Right lung (tissue), 5 donors: ENCODE measurements around the gene CIB2. TPM values are rescaled to one million over a fixed set of nuclear protein-coding genes. Genes with fewer than 3 reads are reported as not detected.
A peak's percentile ranks its signal among the peaks of the same experiment; 100 is the strongest.

Experiments used
- DNase-seq, 2 donors: peaks; one replicate each; pipeline ENCODE4 v3.0.0-alpha.2; 2013
- polyA plus RNA-seq, 5 donors: library from polyadenylated mRNA; unstranded; fragments of 120-200 nt; gene quantifications; one replicate each; pipeline versions ENCODE4 v1.2.1 to v1.2.3, GENCODE V29; 2013; ENCODE audit warnings: inconsistent platforms in 1 of 5, low replicate concordance in 1 of 5; ENCODE audit not compliant: insufficient read length in 5 of 5, insufficient read depth in 1 of 5

Gene CIB2
- polyA plus RNA-seq, 5 donors: 21.3 to 32.5 (median 29.1) TPM

DNA sequence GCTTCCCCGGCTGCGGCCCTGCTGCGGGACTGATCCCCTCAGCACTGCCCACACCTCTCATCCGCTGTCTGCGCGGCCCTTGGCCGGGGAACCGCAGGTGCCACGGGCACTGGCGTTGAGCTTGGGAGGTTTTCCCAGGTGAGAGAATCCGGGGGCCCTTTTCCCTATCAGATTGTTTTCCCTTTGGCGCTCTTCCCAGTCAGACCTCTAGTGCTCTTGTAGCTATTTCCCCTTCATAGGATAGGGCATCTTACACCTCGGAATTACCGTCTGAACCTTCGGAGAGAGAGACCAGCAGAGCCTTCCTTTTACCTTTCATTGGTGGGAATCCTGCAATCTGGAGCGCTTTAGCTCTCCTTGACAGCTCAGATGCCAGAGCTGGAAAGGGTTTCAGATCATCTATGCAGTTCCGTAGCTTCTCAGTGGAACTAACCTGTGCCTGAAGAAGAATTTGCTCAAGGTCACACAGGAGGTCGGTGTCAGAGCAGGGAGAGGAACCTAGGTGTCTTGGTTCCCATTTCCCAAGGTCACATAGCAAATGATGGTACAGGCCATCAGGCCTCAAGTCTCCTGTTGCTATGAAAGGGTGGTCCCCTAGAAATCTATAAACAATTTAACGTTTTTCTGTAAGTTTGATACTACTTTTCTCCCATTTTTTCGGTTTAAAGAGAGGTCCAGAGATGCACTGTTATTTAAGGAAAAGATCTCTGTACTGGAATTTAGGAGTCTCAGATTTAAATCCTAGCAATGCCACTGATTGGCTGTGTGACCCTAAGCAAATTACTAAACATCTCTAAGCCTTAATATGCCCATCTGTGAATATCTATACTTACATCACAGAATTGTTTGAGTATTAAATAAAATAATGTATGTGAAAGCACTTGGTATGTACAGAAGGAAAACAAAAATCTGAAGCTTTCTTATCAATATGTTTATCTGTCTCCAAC, 18.8 kb upstream of the CIB2 start:
- DNase-seq: peak; percentile 48 to 51

DNA sequence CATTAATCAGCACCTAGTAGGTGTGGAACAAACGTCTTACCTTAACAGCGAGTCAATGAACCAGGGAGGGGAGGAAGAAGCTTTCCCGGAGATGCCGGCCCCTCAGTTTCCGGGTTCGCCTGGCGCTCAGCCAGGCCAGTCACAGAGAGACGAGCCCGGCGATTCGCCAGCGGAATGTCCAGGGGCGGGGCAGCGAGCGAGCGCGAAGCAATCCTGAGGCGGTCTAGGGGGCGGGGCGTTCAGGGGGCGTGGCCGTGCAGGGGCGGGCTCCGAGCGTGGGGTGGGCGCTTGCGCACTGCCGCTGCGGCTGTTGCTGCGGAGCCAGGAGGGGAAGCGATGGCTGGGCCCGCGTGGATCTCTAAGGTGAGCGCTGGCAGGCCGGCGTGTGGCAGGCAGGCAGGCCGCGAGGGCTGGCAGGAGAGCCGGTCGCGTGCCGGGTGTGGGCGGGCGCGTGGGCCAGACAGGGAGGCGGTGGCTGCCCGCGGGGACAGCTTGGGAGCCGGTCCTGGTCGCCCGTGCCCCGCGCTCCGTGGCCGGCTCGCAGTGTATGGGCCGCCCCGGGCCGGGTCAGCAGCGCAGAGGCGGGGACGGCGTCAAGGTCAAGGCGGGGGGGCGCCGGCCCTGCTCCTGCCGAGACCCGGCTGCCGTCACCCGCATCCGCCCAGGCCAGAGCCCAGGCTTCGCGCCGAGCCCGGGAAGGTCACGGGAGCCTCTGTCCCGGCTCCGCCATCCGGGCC, 18.0 kb upstream of the CIB2 start, which contains the start of gene IDH3A:
Gene IDH3A, plus strand, starts transcription at position 295 of the 737 bp plus-strand sequence. Its CDS starts 42 bp downstream, at position 337.
- DNase-seq: peak; percentile 98 to 99

- DNase-seq: no peak
These were observed 17.3 kb upstream of the CIB2 start for GRCh38 chr15:78148392-78149067.

- no peak for DNase-seq
These were observed 16.3 kb upstream of the CIB2 start for GRCh38 chr15:78147566-78147965.

DNA sequence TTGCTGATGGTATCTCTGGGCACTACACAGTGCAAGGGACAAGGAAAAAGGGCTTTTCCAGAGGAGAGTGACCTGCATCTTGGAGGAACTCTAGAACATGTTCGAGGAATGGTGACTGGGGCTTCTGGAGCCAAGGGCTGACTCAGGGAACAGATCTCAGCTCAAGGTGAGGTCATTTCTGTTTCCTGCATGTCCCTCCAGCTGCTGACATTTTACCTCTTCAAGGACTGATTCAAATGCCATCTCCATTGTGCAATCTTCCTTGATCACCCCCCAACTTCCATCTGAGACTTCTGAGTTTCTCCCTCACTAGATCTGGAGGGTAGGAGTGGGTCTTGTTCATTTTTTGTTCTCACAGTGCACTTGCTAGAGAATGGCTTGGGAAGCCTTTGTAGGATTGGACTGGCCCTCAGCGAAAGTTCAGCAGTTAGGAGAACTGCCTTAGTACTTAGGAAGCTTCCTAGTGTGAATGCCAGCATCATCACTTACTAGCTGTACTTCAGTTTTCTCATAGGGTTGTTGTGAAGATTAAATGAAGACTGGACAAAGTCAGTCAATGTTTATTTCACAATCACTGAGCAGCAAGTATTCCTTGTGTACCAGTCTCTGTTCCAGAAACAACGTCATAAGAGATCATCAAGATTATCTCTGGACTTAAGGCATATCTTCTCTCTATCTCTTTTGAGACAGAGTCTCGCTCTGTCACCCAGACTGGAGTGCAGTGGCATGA, 15.3 kb upstream of the CIB2 start:
- no peak for DNase-seq

- DNase-seq: no peak
These were observed 11.1 kb upstream of the CIB2 start for GRCh38 chr15:78142332-78142731.

GRCh38 chr15:78140292-78140691, 9.0 kb upstream of the CIB2 start:
- DNase-seq: no peak

DNA sequence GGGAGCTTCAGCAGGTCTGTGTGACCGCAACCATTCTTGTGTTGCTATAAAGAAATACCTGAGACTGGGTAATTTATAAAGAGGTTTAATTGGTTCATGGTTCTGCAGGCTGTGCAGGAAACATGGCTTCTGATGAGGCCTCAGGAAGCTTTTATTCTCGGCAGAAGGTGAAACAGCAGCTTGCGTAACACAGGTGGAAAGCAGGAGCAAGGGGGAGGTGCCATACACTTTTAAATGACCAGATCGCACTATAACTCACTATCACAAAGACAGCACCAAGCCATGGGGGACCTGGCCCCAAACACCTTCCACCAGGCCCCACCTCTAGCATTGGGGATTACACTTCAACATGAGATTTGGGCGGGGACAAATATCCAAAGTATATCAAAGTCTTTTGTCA, 8.3 kb upstream of the CIB2 start:
- no peak for DNase-seq

- no peak for DNase-seq
These were observed 2.6 kb upstream of the CIB2 start for GRCh38 chr15:78133801-78134200.

DNA sequence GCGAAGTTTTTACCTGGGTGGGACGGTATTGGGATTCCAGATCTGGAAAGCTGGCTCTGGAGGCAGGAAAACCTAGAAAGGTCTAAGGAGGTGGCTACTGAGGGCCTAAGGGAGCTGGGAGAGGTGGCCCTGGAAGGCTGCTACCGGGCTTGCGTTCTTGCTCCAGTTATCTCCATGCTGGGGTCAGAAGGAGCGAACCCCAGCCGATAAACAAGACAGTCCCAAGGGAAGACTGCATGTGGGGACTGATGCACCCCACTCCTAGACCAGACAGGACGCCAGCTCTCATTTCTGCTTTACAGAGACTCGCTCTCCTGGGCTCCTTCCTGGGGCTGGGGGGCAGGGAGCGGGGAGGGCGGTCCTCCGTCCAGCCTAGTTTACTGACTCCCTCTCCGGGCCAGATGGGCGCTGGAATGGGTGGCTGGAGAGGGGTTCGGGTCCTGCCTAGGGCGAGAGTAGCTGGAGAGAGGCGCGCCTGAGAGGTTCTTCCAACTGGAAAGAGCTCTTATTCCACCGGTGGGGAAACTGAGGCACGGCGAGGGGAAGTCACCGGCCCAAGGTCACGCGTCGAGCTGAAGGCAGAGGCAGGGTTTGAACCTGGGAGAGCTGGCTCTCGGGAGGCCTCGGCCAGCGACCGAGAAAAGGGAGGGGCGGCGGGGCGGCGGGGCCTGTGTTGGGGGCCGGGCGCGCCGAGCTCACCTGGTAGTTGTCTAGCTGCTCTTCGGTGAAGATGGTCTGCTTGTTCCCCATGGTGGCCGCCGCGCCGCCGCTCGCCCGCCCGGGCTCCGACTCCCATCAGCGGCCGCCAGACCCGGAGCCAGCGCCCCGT, 565 bp downstream of the CIB2 start:
- no peak for DNase-seq

DNA sequence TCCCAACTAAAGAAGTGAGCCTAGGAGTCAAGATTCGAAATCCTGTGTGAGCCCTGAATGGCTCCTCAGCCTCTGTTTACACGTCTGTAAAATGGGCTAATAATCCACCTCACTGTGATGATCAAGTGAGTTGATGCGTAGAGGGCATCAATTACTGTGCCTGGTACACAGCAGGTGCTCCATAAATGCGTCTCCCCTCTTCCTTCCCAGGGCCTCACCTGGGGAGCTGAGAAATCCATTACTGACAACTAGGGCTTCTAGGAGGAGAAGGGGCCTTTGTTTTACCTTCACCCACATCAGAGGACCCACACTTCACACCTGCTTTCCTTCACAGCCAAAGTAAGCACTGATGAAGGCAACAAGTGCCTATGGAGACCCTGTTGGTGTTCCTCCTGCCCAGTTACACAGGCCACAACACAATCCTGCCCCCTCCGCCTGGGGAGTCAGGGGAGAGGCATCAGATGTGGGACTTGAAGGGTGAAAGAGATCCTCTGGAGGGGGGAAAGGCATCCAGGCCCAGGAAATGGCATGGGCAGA, 1.4 kb downstream of the CIB2 start:
- DNase-seq: no peak

- no peak for DNase-seq
These were observed 2.0 kb downstream of the CIB2 start for GRCh38 chr15:78129077-78129750.

- DNase-seq: no peak
These were observed 3.4 kb downstream of the CIB2 start for GRCh38 chr15:78127882-78128281.

DNA sequence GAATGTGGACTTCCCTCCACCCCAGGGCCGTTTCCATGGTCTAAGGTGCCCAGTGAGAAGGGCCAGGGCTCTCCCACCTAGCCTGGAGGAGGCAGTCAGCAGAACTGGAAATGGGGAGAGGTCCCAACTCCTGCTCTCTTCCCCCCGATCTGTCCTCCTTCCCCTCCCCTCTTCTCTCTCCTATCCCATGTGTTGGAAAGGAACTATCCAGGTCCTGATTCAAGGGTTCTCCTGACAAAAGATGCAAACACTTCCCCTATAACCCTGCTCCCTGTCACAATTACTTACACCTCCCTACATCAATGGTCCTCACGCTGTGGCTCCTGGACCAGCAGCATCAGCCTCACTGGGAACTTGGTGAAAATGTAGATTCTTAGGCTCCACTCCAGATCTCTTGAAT, 6.0 kb downstream of the CIB2 start:
- DNase-seq: no peak

DNA sequence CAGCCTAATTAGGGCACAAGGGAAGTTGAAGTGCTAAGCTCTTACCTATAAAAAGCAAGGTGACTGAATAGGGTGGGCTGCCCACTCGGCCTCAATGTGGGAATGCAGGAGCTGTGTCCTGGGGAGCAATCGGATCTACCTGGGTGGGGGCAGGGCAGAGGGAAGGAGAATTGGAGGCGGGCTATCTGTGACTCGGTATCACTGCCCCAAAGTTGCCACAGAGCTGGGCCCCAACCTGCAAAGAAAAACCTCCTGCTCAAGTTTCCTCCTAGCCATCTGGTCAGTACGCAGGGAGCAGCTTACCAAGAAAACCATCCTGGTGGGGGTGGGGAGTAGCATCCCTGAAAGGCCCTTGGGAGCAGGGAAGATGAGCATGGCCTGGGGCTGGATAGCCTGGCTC, 10.7 kb downstream of the CIB2 start:
- no peak for DNase-seq

DNA sequence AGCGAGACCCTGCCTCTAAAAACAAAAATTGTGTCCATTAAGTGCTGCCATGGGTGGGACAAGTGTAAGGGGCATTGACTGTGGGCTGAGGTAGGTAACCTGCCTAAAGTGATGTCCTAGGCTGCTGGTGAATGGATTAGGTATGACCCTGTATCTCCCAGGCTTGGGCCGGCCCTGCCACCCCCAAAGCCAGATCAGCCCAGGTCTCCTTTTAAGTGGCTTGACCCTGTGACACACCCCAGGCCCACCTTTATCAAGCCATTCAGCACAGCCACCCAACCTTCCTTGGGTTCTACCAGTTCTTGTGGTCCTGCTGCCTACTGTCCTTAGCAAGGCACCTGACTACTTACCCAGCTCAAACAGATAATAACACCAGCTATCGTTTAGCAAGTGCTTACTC, 18.7 kb downstream of the CIB2 start:
- no peak for DNase-seq

DNA sequence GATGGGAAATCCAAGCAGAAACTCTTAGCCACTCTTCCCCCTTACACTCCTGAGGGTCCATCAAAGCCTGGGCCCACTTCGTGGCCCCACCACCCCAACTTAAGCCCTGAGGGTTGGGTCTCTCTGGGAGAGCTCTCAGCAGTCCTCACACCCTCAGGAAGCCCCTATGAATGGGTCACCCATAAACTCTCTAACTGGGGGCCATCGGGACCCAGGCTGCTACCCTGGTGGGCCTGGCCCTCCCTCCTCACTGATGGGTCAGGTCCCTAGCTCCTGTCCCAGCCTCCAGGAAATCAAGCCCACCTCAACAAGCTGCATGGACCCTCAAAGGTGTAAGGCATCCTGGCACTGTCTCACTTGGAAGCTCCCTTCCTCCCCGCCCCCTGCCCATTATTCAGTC, 19.5 kb downstream of the CIB2 start:
- DNase-seq: no peak

DNA sequence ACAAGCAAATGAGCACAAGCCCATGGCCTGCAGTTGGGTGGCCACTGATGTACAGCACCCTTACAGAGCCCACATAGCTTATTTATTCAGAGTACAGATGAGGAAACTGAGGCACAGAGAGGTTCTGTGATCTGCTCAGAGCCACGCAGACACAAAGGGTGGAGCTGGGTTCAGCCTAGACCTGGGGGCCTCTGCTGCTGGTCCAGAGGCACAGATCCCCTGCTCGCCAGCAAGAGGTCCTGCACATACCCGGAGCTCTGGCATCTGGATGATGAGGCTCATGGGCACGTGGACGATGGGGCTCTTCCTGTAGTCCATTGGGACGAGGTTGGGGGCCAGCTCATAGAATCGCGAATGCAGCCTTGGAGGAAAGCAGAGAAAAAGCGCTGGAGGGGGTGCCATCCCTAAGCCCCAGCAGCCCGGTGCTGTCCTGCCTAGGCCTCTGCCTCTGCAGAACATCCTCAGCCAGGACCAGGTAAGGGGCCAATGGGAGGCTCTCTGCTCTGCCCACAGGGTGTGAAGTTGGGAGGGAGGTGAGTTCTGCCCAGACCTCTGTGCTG, 20.2 kb downstream of the CIB2 start:
- no peak for DNase-seq

- no peak for DNase-seq
These were observed 21.1 kb downstream of the CIB2 start for GRCh38 chr15:78110096-78110495.
